Stomach (tissue), 4 donors: ENCODE results near the gene FKBP9.
"Not testable (repeated sequence)": the region's sequence is repeated elsewhere in the genome, so short reads cannot be mapped to it uniquely, and the experiment has no call there.

ENCODE experiments used
- POLR2A ChIP-seq, 4 donors: fragments of 450-650 bp; IDR thresholded peaks; one replicate each; pipeline ENCODE4 v1.6.1; 2016; ENCODE audit warnings: antibody characterized with exemption in 4 of 4, control low read depth in 2 of 4, mild to moderate bottlenecking in 1 of 4, moderate library complexity in 1 of 4
- POLR2AphosphoS5 ChIP-seq, 3 donors: sonication (generic); formaldehyde crosslinking; IDR thresholded peaks; one replicate each; pipeline ENCODE4 v1.6.1; 2016; ENCODE audit warnings: antibody characterized with exemption in 3 of 3
- TF ChIP-seq, protein P1 (sequence below), 7 experiments: fragments of 450-650 bp in 4 of 7; fragments of 200-600 bp in 3 of 7; sonication (generic) in 3 of 7; IDR thresholded peaks; one replicate each; pipeline ENCODE4 v1.5.1; 2016 to 2019; ENCODE audit warnings: antibody characterized with exemption in 7 of 7, control low read depth in 2 of 7, mild to moderate bottlenecking in 1 of 7

GRCh38 chr7:32977159-32977558 is 19.9 kb downstream of the FKBP9 start:
- TF ChIP-seq, protein P1, sequence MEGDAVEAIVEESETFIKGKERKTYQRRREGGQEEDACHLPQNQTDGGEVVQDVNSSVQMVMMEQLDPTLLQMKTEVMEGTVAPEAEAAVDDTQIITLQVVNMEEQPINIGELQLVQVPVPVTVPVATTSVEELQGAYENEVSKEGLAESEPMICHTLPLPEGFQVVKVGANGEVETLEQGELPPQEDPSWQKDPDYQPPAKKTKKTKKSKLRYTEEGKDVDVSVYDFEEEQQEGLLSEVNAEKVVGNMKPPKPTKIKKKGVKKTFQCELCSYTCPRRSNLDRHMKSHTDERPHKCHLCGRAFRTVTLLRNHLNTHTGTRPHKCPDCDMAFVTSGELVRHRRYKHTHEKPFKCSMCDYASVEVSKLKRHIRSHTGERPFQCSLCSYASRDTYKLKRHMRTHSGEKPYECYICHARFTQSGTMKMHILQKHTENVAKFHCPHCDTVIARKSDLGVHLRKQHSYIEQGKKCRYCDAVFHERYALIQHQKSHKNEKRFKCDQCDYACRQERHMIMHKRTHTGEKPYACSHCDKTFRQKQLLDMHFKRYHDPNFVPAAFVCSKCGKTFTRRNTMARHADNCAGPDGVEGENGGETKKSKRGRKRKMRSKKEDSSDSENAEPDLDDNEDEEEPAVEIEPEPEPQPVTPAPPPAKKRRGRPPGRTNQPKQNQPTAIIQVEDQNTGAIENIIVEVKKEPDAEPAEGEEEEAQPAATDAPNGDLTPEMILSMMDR (IDR thresholded peaks at IDR 0.05) = not testable (repeated sequence)
- TF ChIP-seq POLR2AphosphoS5, POLR2A (IDR thresholded peaks at IDR 0.05): not testable (repeated sequence)
